SK-N-SH treated with all-trans-retinoic acid at 6 μM for 48 hours (cell line): ENCODE data around the gene SRA1.

Experiments
- ATAC-seq: fragments of 200-7000 bp; cut with Tn5 transposase; 3 replicates; pipeline ENCODE4 v1.9.1; 2020; ENCODE audit warnings: mild to moderate bottlenecking, moderate library complexity
- BACH2 ChIP-seq: fragments of 250-450 bp; sonication (Bioruptor Pico); IDR thresholded peaks from 2 replicates; pipeline ENCODE4 v1.9.0; 2021; ENCODE audit warnings: mild to moderate bottlenecking, borderline replicate concordance
- GLIS3 ChIP-seq: fragments of 250-450 bp; sonication (Bioruptor Pico); IDR thresholded peaks from 2 replicates; pipeline ENCODE4 v1.5.0; 2020; ENCODE audit warnings: mild to moderate bottlenecking, moderate library complexity
- TCF4 ChIP-seq: fragments of 250-450 bp; sonication (Bioruptor Pico); IDR thresholded peaks from 2 replicates; pipeline ENCODE4 v1.8.0; 2021; ENCODE audit warnings: mild to moderate bottlenecking, moderate library complexity, borderline replicate concordance
- TOX ChIP-seq: fragments of 250-450 bp; sonication (Bioruptor Pico); IDR thresholded peaks from 2 replicates; pipeline ENCODE4 v1.8.0; 2021; ENCODE audit warnings: mild to moderate bottlenecking, moderate library complexity, borderline replicate concordance
- ZC3H10 ChIP-seq: fragments of 250-450 bp; sonication (Bioruptor Pico); IDR thresholded peaks from 2 replicates; pipeline ENCODE4 v1.5.1; 2021; ENCODE audit warnings: mild to moderate bottlenecking, moderate library complexity
- ZFP3 ChIP-seq: fragments of 250-450 bp; sonication (Bioruptor Pico); IDR thresholded peaks from 2 replicates; pipeline ENCODE4 v1.5.0; 2020; ENCODE audit warnings: mild to moderate bottlenecking, moderate library complexity
- ZNF8 ChIP-seq: fragments of 450-650 bp; formaldehyde crosslinking; IDR thresholded peaks from 2 replicates; pipeline ENCODE4 v1.5.0; 2020; ENCODE audit warnings: mild to moderate bottlenecking, moderate library complexity
- TF ChIP-seq, protein P1 (sequence below): fragments of 250-450 bp; sonication (Bioruptor Pico); IDR thresholded peaks from 2 replicates; pipeline ENCODE4 v1.5.1; 2020; ENCODE audit warnings: low read depth, mild to moderate bottlenecking, moderate library complexity
- TF ChIP-seq, protein P2 (sequence below): fragments of 250-450 bp; sonication (Bioruptor Pico); IDR thresholded peaks from 2 replicates; pipeline ENCODE4 v1.5.1; 2021; ENCODE audit warnings: mild to moderate bottlenecking, moderate library complexity
- TF ChIP-seq, protein P3 (sequence below): fragments of 250-450 bp; sonication (Bioruptor Pico); IDR thresholded peaks from 2 replicates; pipeline ENCODE4 v1.5.0; 2020; ENCODE audit warnings: mild to moderate bottlenecking, moderate library complexity

Gene SRA1

DNA sequence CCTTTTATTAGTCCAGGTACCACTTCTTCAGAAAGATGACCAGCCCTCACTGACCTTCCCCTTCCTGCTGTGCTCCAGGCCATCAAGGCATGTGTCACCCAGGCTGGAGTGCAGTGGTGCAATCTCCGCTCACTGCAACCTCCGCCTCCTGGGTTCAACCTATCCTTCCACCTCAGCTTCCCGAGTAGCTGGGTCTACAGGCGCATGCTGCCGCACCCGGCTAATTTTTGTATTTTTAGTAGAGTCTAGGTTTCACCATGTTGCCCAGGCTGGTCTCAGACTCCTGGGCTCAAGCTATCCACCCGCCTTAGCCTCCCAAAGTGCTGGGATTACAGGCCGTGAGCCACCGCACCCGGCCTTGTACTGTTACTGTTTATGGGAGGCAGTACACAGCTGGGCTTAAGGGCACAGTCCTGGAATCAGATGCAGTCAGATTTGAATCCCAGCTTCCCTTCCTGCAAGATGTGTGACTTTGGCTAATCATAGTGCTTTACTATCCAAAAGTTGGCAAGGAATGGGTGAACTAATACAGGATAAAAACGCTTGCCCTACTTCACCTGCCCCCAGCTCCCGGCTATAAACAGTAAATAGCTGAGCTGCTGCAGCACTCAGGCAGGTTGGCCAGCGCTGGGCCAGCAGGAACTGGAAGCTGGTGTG, 10.3 kb downstream of the SRA1 start (continued):
- TF ChIP-seq, protein P1, sequence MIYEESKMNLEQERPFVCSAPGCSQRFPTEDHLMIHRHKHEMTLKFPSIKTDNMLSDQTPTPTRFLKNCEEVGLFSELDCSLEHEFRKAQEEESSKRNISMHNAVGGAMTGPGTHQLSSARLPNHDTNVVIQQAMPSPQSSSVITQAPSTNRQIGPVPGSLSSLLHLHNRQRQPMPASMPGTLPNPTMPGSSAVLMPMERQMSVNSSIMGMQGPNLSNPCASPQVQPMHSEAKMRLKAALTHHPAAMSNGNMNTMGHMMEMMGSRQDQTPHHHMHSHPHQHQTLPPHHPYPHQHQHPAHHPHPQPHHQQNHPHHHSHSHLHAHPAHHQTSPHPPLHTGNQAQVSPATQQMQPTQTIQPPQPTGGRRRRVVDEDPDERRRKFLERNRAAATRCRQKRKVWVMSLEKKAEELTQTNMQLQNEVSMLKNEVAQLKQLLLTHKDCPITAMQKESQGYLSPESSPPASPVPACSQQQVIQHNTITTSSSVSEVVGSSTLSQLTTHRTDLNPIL (CRISPR knock-in tag), result no peak
- TF ChIP-seq, protein P2, sequence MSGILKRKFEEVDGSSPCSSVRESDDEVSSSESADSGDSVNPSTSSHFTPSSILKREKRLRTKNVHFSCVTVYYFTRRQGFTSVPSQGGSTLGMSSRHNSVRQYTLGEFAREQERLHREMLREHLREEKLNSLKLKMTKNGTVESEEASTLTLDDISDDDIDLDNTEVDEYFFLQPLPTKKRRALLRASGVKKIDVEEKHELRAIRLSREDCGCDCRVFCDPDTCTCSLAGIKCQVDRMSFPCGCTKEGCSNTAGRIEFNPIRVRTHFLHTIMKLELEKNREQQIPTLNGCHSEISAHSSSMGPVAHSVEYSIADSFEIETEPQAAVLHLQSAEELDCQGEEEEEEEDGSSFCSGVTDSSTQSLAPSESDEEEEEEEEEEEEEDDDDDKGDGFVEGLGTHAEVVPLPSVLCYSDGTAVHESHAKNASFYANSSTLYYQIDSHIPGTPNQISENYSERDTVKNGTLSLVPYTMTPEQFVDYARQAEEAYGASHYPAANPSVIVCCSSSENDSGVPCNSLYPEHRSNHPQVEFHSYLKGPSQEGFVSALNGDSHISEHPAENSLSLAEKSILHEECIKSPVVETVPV (CRISPR knock-in tag), result no peak

DNA sequence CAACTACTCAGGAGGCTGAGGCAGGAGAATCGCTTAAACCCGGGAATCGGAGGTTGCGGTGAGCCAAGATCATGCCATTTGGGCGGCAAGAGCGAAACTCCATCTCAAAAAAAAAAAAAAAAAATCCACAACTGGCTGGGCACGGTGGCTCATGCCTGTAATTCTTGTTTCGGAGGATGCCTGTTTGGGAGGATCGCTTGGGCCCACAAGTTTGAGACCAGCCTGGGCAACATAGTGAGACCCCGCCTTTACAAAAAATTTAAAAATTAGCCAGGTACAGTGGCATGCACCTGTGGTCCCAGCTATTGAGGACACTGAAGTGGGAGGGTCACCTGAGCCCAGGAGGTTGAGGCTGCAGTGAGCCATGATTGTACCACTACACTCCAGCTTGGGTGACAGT, 11.7 kb downstream of the SRA1 start:
- TF ChIP-seq ZFP3 (CRISPR knock-in tag) (no peak), GLIS3 (no peak), TOX (no peak)
- TF ChIP-seq, protein P1 (CRISPR knock-in tag), result no peak
- TF ChIP-seq, protein P2 (CRISPR knock-in tag), result no peak
- TF ChIP-seq, protein P3, sequence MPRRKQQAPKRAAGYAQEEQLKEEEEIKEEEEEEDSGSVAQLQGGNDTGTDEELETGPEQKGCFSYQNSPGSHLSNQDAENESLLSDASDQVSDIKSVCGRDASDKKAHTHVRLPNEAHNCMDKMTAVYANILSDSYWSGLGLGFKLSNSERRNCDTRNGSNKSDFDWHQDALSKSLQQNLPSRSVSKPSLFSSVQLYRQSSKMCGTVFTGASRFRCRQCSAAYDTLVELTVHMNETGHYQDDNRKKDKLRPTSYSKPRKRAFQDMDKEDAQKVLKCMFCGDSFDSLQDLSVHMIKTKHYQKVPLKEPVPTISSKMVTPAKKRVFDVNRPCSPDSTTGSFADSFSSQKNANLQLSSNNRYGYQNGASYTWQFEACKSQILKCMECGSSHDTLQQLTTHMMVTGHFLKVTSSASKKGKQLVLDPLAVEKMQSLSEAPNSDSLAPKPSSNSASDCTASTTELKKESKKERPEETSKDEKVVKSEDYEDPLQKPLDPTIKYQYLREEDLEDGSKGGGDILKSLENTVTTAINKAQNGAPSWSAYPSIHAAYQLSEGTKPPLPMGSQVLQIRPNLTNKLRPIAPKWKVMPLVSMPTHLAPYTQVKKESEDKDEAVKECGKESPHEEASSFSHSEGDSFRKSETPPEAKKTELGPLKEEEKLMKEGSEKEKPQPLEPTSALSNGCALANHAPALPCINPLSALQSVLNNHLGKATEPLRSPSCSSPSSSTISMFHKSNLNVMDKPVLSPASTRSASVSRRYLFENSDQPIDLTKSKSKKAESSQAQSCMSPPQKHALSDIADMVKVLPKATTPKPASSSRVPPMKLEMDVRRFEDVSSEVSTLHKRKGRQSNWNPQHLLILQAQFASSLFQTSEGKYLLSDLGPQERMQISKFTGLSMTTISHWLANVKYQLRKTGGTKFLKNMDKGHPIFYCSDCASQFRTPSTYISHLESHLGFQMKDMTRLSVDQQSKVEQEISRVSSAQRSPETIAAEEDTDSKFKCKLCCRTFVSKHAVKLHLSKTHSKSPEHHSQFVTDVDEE (CRISPR knock-in tag), result no peak
- no peak for ATAC-seq

DNA sequence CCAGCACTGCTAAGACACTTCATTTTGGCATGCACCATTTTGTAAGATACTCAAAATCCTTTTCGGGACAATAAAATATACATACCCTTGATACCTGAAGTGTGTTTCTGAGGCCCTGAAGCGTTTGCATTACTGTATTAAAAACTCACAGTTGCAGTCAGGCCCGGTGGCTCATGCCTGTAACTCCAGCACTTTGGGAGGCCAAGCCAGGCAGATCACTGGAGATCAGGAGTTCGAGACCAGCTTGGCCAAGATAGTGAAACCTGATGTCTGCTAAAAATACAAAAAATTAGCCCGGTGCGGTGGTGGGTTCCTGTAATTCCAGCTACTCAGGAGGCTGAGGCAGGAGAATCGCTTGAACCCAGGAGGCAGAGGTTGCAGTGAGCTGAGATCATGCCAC, 12.3 kb downstream of the SRA1 start:
- no peak for ATAC-seq
- no peak for TF ChIP-seq TCF4
- no peak for TF ChIP-seq ZNF8 (CRISPR knock-in tag)
- TF ChIP-seq, protein P3 (CRISPR knock-in tag), result no peak
- TF ChIP-seq, protein P1 (CRISPR knock-in tag), result no peak
- TF ChIP-seq BACH2, result no peak
- TF ChIP-seq, protein P2 (CRISPR knock-in tag), result no peak
- no peak for TF ChIP-seq ZC3H10 (CRISPR knock-in tag)
